Naive thymus-derived CD8-positive, alpha-beta T cell (primary cell): Measurements from ENCODE around the gene ITIH1. TPM values are rescaled to one million over a fixed set of nuclear protein-coding genes. Genes with fewer than 3 reads are reported as not detected.
"Not testable (repeated sequence)": the region's sequence is repeated elsewhere in the genome, so short reads cannot be mapped to it uniquely, and the experiment has no call there.

Experiments
- ATAC-seq, 2 donors: fragments of 150-1000 bp; cut with Tn5 transposase in 1 of 2; sonication (Bioruptor Pico), chemical (Tn5 transposase) in 1 of 2; 1 replicate in 1 of 2; 2 replicates in 1 of 2; pipeline ENCODE4 v1.10.0; 2021; ENCODE audit warnings: mild to moderate bottlenecking in 2 of 2, moderate library complexity in 2 of 2
- POLR2A ChIA-PET: fragments of 350-600 bp; sonication (Branson Sonifier 250); formaldehyde crosslinking; loops from one replicate; lab custom pipeline; 2021; ENCODE audit warnings: antibody characterized with exemption; lab: Charles Lee
- DNase-seq, 10 donors: peaks; one replicate each; pipeline versions ENCODE4 v3.0.0 to v3.0.0-alpha.2; 2020 to 2022
- H3K27ac Mint-ChIP-seq, 10 donors: one replicate each; pipeline ENCODE4 v1.8.0; 2020 to 2022; ENCODE audit warnings: mild to moderate bottlenecking in 10 of 10, mixed read lengths in 10 of 10, moderate library complexity in 4 of 10, inconsistent platforms in 1 of 10
- H3K27me3 Mint-ChIP-seq, 5 donors: one replicate each; pipeline ENCODE4 v1.8.0; 2021 to 2022; ENCODE audit warnings: mixed read lengths in 5 of 5
- H3K36me3 Mint-ChIP-seq, 3 donors: one replicate each; pipeline ENCODE4 v1.8.0; 2020 to 2022; ENCODE audit warnings: mixed read lengths in 3 of 3, mild to moderate bottlenecking in 2 of 3, inconsistent platforms in 1 of 3
- H3K4me1 Mint-ChIP-seq, 4 donors: one replicate each; pipeline ENCODE4 v1.8.0; 2021 to 2022; ENCODE audit warnings: mixed read lengths in 4 of 4
- H3K4me3 Mint-ChIP-seq, 10 donors: one replicate each; pipeline ENCODE4 v1.8.0; 2020 to 2022; ENCODE audit warnings: mild to moderate bottlenecking in 10 of 10, mixed read lengths in 10 of 10, moderate library complexity in 6 of 10, inconsistent platforms in 1 of 10
- H3K9me3 Mint-ChIP-seq, 9 donors: one replicate each; pipeline ENCODE4 v1.8.0; 2020 to 2022; ENCODE audit warnings: mixed read lengths in 9 of 9, mild to moderate bottlenecking in 3 of 9, inconsistent platforms in 1 of 9, moderate library complexity in 1 of 9
- polyA plus RNA-seq, 3 donors: library from polyadenylated mRNA; unstranded; fragments of 300-500 nt; fragmentation: Illumina TruSeq; gene quantifications; one replicate each; pipeline ENCODE4 v1.2.3, GENCODE V29; 2021
- total RNA-seq, 8 experiments: library from RNA in 2 of 8; stranded (reverse) in 2 of 8; gene quantifications; one replicate each; pipeline ENCODE4 v1.2.3 and lab custom pipeline; 2021 to 2026

ITIH1 gene
- total and polyA plus RNA-seq, 5 experiments from 2014 or later = not detected

DNA sequence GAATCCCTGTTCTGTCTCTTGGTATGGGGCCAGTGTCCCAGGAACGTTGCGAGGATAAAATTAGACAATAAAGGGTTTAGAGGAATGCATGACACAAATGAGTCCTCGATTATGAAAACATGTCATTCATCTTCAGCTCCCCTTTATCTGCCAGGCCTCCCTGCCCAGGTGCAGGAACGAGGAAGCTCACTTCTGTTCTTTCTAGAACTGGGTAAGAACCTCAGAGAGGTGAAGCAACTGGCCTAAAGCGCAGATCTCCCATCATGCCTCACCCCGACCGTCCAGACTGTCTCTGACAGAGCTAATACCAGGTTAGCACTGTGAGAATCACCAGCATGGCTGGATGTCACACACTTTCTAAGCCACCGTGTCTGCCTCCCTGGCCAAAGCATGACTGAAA, 1.5 kb upstream of the ITIH1 start:
- Mint-ChIP-seq H3K9me3 (no peaks in the 10 kb centered on the region), H3K36me3 (no peaks in the 10 kb centered on the region), H3K4me3 (no peak overlapping the region), H3K4me1 (peaks cover 9 to 28% (median 11%) of the 10 kb centered on the region in 4 donors), H3K27ac (peak overlapping the region in 1 of 10 donors; percentile 31), H3K27me3 (peaks cover 0 to 1% (median 0%) of the 10 kb centered on the region in 5 donors)
- DNase-seq = peak in 1 of 10 donors; percentile 8
- POLR2A ChIA-PET = interaction anchor here (0.6 kb wide), 1 partner anchor 538 kb away, joined by 4 read pairs; no protein-coding TSS in a partner anchor
- no peak for ATAC-seq

DNA sequence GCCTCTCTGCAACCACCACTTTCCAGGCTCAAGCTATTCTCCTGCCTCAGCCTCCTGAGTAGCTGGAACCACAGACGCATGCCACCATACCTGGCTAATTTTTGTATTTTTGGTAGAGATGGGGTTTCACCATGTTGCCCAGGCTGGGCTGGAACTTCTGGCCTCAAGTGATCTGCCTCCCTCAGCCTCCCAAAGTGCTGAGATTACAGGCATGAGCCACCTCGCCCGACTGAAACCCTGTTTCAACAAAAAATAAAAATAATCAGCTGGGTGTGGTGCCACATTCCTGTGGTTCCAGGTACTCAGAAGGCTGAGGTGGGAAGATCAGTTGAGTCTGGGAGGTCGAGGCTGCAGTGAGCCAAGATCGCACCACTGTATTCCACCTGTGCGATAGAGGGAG, 913 bp upstream of the ITIH1 start:
- H3K4me1 Mint-ChIP-seq = peaks cover 3 to 22% (median 5%) of the 10 kb centered on the region in 4 donors
- peak in 1 of 10 donors; percentile 1 for DNase-seq
- not testable (repeated sequence) for H3K36me3 Mint-ChIP-seq, ATAC-seq, H3K4me3 Mint-ChIP-seq, H3K9me3 Mint-ChIP-seq, H3K27ac Mint-ChIP-seq, H3K27me3 Mint-ChIP-seq
- POLR2A ChIA-PET = interaction anchor here (0.6 kb wide), 1 partner anchor 538 kb away, joined by 4 read pairs; no protein-coding TSS in a partner anchor

DNA sequence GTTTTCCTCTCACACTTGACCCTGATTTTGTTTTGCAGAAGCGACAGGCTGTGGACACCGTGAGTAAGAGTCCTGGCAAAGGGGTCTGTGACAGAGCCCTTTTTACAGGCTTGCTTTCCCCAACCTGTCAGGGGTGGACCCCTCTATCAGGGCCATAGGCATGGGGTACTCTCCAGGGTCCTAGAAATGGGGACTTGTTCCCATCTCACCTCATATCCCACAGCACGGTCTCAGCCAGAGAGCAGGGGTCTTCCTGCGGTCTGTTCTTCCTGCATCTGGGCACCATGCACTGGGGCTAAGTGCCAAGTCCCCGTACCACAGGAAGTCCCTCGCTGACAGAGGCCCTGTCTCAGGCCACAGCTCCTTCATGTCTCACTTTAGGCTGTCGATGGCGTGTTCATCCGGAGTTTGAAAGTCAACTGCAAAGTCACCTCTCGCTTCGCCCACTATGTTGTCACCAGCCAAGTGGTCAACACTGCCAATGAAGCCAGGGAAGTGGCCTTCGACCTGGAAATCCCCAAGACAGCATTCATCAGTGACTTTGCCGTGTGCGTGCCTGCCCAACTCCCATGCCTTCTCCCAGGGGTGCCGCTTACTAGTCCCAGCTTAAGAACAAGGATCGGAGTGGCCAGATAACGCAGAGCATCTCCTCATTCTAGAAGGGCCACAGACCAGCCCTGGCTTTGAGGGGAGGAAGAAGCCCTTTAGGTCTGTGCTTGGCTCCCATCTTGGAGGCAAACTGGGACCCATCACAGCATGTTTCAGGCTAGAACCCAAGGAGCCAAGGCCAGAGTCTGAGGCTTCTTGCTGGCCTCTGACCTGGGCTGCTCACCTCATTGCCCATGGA, 783 bp downstream of the ITIH1 start:
- Mint-ChIP-seq H3K36me3 (no peaks in the 10 kb centered on the region), H3K4me1 (peaks cover 0 to 19% (median 2%) of the 10 kb centered on the region in 4 donors), H3K4me3 (no peak overlapping the region), H3K9me3 (no peaks in the 10 kb centered on the region), H3K27me3 (peaks cover 0 to 14% (median 3%) of the 10 kb centered on the region in 5 donors), H3K27ac (peak overlapping the region in 1 of 10 donors; percentile 14)
- no peak for ATAC-seq
- peak in 1 of 10 donors; percentile 10 for DNase-seq
- POLR2A ChIA-PET = no interaction called here

DNA sequence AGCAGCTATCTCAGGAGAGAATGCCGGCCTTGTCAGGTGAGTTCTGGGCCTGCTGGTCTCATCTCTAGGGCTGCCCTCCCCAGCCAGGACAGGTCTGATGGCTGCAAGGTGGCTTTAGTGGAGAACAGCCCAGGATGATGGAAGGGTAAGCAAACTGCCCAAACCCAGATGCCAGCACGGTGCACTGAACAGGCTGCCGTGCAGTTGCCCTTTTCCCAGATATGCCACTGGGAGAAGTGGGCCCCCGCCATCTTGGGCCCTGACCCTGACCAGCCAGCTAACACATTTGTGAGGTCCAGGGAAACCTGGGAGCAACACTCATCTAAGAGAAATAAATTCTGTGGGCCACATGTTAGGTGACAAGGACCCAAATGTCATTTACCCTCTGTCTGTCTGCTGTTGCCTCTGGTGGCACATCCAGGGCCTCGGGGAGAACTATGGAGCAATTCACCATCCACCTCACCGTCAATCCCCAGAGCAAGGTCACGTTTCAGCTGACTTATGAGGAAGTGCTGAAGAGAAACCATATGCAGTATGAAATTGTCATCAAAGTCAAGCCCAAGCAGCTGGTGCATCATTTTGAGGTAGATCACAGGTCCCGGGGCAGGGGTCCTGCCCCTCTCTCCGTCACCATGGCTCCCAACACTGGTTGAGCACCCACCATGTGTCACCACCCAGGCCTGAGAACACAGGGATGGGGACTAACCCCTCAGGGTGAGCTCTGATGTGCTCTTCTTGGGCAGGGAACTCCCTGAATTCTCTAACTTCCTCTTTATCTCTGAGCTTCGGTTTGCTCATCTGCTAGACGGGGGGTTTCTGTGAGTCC, 1.8 kb downstream of the ITIH1 start:
- H3K4me3 Mint-ChIP-seq = no peak overlapping the region
- POLR2A ChIA-PET = no interaction called here
- ATAC-seq (peak in 1 of 2 donors; percentile 33), DNase-seq (peak in 2 of 10 donors; percentile 1 to 24)
- H3K9me3 Mint-ChIP-seq = no peaks in the 10 kb centered on the region
- H3K27me3 Mint-ChIP-seq = peaks cover 0 to 14% (median 6%) of the 10 kb centered on the region in 5 donors
- no peaks in the 10 kb centered on the region for H3K36me3 Mint-ChIP-seq
- peaks cover 0 to 19% (median 2%) of the 10 kb centered on the region in 4 donors for H3K4me1 Mint-ChIP-seq
- peak overlapping the region in 2 of 10 donors; percentile 7 to 69 for H3K27ac Mint-ChIP-seq

DNA sequence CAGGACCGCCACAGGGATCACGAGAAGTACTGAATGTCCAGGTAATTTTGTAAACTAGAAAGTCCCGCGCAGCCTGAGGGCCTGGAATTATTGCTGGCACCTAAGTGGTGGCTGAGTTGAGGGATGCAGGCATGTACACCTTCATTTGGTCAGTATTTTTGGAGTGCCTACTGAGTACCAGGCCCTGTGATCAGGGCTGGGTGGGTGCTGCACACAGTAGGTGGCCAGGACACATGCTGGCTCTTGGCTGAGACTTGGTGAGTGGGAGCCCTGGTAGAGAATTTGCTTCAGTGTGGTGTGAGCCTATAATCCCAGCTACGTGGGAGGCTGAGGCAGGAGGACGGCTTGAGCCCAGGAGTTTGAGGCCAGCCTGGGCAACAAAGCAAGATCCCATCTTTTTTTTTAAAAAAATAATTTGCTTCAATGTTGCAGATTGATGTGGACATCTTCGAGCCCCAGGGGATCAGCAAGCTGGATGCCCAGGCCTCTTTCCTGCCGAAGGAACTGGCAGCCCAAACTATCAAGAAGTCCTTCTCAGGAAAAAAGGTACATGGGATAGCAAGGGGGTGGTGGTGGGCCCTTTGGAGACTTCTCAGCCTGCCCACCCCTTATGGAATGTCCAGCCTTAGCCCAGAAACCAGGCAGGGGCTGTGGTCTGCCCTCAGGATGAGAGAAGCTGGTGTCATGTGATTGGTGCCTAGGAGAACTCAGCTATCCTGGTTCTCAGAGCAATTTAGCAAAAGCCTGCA, 2.6 kb downstream of the ITIH1 start:
- ATAC-seq (no peak), DNase-seq (peak in 1 of 10 donors; percentile 3)
- Mint-ChIP-seq H3K4me1 (peaks cover 0 to 19% (median 2%) of the 10 kb centered on the region in 4 donors), H3K27ac (peak overlapping the region in 2 of 10 donors; percentile 13 to 69), H3K36me3 (no peaks in the 10 kb centered on the region), H3K9me3 (no peaks in the 10 kb centered on the region), H3K27me3 (peaks cover 0 to 14% (median 7%) of the 10 kb centered on the region in 5 donors), H3K4me3 (no peak overlapping the region)
- POLR2A ChIA-PET = no interaction called here

DNA sequence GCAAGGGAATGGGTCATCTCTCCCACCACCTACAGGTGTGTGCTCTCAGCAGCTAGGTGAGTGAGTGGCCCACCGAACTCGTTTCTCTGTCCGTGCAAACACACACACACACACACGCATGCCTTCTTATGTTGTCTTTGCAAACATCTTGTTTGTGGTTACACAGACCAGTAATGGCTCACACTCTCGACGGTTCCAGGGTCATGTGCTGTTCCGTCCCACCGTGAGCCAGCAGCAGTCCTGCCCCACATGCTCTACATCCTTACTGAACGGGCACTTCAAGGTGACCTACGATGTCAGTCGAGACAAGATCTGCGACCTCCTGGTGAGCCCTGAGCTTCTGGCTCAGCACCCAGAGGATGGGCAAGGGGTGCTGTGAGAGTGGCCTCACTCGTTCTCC, 4.3 kb downstream of the ITIH1 start:
- H3K4me3 Mint-ChIP-seq = no peak overlapping the region
- H3K9me3 Mint-ChIP-seq = no peaks in the 10 kb centered on the region
- DNase-seq = peak in 1 of 10 donors; percentile 27
- POLR2A ChIA-PET = interaction anchor here (0.5 to 0.6 kb wide), 2 partner anchors 23 to 119 kb away, joined by 3 to 4 read pairs; no protein-coding TSS in a partner anchor
- no peak for ATAC-seq
- no peaks in the 10 kb centered on the region for H3K36me3 Mint-ChIP-seq
- peaks cover 0 to 14% (median 7%) of the 10 kb centered on the region in 5 donors for H3K27me3 Mint-ChIP-seq
- no peak overlapping the region for H3K27ac Mint-ChIP-seq
- peaks cover 0 to 12% (median 1%) of the 10 kb centered on the region in 4 donors for H3K4me1 Mint-ChIP-seq

DNA sequence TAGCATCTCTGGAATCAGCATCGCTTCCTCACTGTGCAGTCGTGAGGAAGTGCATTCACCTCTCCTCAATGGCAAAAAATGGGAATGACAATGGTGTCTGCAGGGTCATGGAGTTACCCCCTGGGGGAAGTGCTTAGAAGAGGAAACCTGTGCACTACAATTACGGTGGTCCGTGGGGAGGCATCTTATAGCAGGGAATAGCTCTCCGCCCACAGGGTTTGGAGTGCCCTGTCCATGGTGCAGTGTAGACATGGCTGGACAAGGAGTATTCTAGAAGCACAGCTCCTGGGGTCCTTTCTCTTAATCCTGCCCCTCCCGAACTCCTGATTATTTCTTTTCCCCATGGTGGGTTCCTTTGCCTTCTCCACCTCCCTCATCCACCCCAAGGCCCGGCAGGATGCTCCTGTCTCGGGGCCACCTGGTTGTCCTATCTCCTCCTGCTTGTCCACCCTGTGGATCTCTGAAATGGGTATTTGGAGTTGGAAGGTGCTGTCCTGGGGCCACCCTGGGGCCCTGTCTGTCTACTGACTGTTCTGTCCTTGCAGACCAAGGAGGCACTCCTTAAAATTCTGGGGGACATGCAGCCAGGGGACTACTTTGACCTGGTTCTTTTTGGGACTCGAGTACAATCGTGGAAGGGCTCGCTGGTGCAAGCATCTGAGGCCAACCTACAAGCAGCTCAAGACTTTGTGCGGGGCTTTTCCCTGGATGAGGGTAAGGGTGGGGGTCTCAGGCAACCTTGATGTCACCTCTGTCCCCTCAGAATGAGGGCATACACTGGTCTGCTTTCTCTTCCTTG, 5.2 kb downstream of the ITIH1 start:
- POLR2A ChIA-PET = no interaction called here
- DNase-seq (peak in 1 of 10 donors; percentile 27), ATAC-seq (no peak)
- peaks cover 0 to 12% (median 1%) of the 10 kb centered on the region in 4 donors for H3K4me1 Mint-ChIP-seq
- H3K9me3 Mint-ChIP-seq = no peaks in the 10 kb centered on the region
- H3K36me3 Mint-ChIP-seq = no peaks in the 10 kb centered on the region
- no peak overlapping the region for H3K4me3 Mint-ChIP-seq
- peak overlapping the region in 2 of 10 donors; percentile 35 to 69 for H3K27ac Mint-ChIP-seq
- peaks cover 0 to 14% (median 7%) of the 10 kb centered on the region in 5 donors for H3K27me3 Mint-ChIP-seq

DNA sequence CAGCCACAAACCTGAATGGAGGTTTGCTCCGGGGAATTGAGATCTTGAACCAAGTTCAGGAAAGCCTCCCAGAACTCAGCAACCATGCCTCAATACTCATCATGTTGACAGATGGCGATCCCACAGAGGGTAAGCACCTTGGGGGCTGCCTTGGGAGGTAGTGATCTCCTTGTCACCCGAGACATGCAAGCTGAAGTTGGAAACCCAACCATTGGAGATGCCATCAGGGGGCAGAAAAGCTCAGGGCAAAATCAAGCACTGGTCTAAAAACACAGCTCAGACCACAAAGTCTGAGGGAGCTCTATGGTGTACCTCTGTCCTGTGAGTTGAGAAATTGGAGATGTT, 5.8 kb downstream of the ITIH1 start:
- POLR2A ChIA-PET = no interaction called here
- DNase-seq = no peak

DNA sequence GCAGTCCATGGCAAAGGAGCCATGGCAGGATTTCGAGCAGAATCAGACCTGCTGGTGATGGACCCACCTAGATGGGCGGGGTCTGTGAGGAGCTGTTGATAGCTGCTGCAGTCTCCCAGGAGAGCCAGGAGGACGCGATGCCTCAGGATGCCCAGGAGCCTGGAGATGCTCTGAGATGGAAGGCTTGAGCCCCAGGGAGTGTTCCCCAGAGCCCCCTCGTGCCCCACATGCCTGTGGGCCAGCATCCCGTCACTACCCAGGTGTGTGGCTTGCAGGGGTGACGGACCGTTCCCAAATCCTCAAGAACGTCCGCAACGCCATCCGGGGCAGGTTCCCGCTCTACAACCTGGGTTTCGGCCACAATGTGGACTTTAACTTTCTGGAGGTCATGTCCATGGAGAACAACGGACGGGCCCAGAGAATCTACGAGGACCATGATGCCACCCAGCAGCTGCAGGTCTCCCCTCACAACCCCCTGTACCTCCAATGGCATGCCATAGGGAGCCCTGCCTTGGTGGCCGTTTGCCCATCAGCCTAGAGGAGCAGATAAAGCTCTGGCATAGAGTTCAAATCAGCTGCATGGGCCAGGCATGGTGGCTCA, 6.7 kb downstream of the ITIH1 start:
- POLR2A ChIA-PET = no interaction called here
- peak in 1 of 10 donors; percentile 41 for DNase-seq
- Mint-ChIP-seq H3K27ac (no peak overlapping the region), H3K4me3 (no peak overlapping the region), H3K4me1 (peaks cover 0 to 7% (median 2%) of the 10 kb centered on the region in 4 donors), H3K36me3 (no peaks in the 10 kb centered on the region), H3K27me3 (peaks cover 0 to 14% (median 7%) of the 10 kb centered on the region in 5 donors), H3K9me3 (no peaks in the 10 kb centered on the region)
- ATAC-seq = no peak

More for the DNA sequence above, 5.8 kb downstream of the ITIH1 start:
- Mint-ChIP-seq H3K4me1 (peaks cover 0 to 10% (median under 1%) of the 10 kb centered on the region in 4 donors), H3K27ac (peak overlapping the region in 1 of 10 donors; percentile 35), H3K36me3 (no peaks in the 10 kb centered on the region), H3K27me3 (peaks cover 0 to 14% (median 7%) of the 10 kb centered on the region in 5 donors), H3K9me3 (no peaks in the 10 kb centered on the region), H3K4me3 (no peak overlapping the region)
- ATAC-seq = no peak

DNA sequence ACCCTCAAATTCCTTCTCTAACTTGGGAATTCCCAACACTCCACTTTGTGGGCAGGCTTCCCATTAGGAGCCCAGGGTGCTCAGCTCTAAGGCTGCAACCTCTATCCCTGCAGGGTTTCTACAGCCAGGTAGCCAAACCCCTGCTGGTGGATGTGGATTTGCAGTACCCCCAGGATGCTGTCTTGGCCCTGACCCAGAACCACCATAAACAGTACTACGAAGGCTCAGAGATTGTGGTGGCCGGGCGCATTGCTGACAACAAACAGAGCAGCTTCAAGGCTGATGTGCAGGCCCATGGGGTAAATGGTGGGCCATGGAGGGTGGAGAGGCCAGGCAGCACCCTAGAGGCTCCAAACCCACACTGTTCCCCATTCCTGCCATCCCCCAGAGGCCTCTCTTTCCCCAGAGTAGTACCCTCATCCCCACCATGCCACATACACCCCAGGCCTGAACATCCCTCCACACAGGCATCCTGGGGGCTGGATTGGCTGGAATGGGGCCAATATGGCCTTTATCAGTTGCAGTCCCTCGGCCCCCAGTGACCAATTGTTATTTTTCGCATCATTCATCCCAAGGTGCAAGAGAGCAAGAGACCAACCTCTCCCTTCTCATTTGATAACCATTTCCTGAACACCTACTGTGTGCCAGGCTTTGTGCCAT, 7.7 kb downstream of the ITIH1 start:
- Mint-ChIP-seq H3K36me3 (no peaks in the 10 kb centered on the region), H3K9me3 (no peaks in the 10 kb centered on the region), H3K4me1 (peaks cover 0 to 2% (median under 1%) of the 10 kb centered on the region in 4 donors), H3K27me3 (peaks cover 0 to 14% (median 7%) of the 10 kb centered on the region in 5 donors), H3K27ac (no peak overlapping the region), H3K4me3 (no peak overlapping the region)
- DNase-seq (peak in 1 of 10 donors; percentile 37), ATAC-seq (no peak)
- POLR2A ChIA-PET = no interaction called here
